Activated gamma-delta T cell treated with Interleukin-2 at 50 U/mL for 16 hours (primary cell): Measurements from ENCODE around the gene SUPT4H1.

Source experiments
- DNase-seq: peaks from one replicate; pipeline ENCODE4 v3.0.0-alpha.2; 2020

SUPT4H1 gene

GRCh38 chr17:58338841-58339754 is 12.9 kb downstream of the SUPT4H1 start:
- DNase-seq, result no peak

GRCh38 chr17:58338454-58338840 is 13.6 kb downstream of the SUPT4H1 start:
- DNase-seq, result no peak

- DNase-seq, result peak; percentile 91
Measured at GRCh38 chr17:58337600-58338453, 14.2 kb downstream of the SUPT4H1 start.

- no peak for DNase-seq
Measured at GRCh38 chr17:58337210-58337599, 14.8 kb downstream of the SUPT4H1 start.

- no peak for DNase-seq
Measured at GRCh38 chr17:58336456-58337209, 15.4 kb downstream of the SUPT4H1 start.

GRCh38 chr17:58335779-58336455 is 16.1 kb downstream of the SUPT4H1 start:
- DNase-seq, result peak; percentile 68

GRCh38 chr17:58335061-58335731 is 16.8 kb downstream of the SUPT4H1 start:
- DNase-seq, result no peak

GRCh38 chr17:58334661-58335060 is 17.3 kb downstream of the SUPT4H1 start:
- DNase-seq, result no peak

- no peak for DNase-seq
Measured at GRCh38 chr17:58334256-58334655, 17.7 kb downstream of the SUPT4H1 start.

GRCh38 chr17:58333736-58334207 is 18.2 kb downstream of the SUPT4H1 start:
- no peak for DNase-seq

GRCh38 chr17:58332778-58333735 is 18.9 kb downstream of the SUPT4H1 start:
- DNase-seq, result peak; percentile 61

- peak; percentile 95 for DNase-seq
Measured at GRCh38 chr17:58331815-58332777, 19.9 kb downstream of the SUPT4H1 start.

GRCh38 chr17:58330997-58331814 is 20.8 kb downstream of the SUPT4H1 start:
- DNase-seq, result peak; percentile 78

- DNase-seq, result no peak
Measured at GRCh38 chr17:58330538-58330996, 21.4 kb downstream of the SUPT4H1 start.

- DNase-seq, result no peak
Measured at GRCh38 chr17:58329810-58330537, 22.0 kb downstream of the SUPT4H1 start.

- peak; percentile 66 for DNase-seq
Measured at GRCh38 chr17:58329035-58329809, 22.8 kb downstream of the SUPT4H1 start.
